GM18909 (cell line): ENCODE data around the gene METRN.

Experiments
- ATAC-seq: cut with Tn5 transposase; IDR thresholded peaks from one replicate; pipeline ENCODE4 v1.9.1; 2021; ENCODE audit warnings: mild to moderate bottlenecking; ENCODE audit not compliant: unreplicated experiment, poor library complexity

METRN gene

DNA sequence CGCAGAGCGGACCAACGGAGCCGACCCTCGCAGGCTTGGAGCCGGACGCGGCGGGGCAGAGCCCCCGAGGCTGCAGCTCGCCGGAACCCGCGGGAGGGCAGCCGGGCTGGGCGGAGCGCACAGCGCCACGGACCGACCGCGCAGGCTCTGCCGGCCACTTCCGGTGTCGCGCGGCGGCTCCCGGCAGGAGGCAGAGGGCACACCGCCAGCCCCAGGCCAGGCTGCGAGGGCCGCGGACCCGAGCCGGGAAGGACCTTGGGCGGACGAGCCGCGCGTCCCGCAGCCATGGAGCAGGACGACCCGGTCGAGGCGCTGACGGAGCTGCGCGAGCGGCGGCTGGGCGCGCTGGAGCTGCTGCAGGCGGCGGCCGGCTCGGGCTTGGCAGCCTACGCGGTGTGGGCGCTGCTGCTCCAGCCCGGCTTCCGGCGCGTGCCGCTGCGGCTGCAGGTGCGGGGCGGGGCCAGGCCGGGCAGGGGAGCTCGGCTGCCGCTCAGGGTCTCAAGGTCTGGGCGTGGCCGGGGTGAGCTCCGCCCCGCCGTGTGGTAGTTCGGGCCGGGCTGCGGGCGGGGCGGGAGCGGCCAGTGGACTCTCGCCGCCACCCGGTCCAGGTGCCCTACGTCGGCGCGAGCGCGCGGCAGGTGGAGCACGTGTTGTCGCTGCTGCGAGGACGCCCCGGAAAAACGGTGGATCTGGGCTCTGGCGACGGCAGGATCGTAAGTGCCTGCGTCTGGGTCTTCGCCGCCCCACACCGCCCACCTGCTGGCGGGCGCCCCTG lies 6.3 kb downstream of the METRN start, which contains the start of gene ANTKMT:
ANTKMT (plus strand) TSS at position 157 of the 775 bp plus-strand sequence; CDS start at position 286, 129 bp downstream.
- ATAC-seq = peak; percentile 70

DNA sequence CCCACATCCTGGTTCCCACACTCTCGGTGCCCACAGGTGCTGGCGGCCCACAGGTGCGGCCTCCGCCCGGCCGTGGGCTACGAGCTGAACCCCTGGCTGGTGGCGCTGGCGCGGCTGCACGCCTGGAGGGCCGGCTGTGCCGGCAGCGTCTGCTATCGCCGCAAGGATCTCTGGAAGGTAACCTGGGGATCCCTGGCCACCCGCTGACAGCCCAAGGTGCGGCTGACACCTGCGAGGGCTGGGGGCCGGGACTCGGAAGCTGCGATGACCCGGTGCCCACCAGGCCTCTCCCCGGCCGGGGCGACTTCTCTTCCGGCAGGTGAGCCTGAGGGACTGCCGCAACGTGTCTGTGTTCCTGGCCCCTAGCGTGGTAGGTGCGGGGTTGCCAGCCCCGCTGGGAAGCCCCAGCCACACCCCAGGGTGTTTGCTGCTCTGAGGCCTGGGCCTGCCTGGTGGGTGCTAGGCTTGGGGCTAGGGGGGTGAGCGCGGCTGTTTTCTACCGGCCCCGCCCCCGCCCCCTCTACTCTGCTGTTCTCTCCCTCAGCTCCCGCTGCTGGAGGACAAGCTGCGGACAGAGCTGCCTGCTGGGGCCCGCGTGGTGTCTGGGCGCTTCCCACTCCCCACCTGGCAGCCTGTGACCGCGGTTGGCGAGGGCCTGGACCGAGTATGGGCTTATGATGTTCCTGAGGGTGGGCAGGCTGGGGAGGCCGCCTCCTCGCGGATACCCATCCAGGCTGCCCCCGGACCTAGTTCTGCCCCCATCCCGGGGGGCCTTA lies 7.0 kb downstream of the METRN start:
- no peak for ATAC-seq

DNA sequence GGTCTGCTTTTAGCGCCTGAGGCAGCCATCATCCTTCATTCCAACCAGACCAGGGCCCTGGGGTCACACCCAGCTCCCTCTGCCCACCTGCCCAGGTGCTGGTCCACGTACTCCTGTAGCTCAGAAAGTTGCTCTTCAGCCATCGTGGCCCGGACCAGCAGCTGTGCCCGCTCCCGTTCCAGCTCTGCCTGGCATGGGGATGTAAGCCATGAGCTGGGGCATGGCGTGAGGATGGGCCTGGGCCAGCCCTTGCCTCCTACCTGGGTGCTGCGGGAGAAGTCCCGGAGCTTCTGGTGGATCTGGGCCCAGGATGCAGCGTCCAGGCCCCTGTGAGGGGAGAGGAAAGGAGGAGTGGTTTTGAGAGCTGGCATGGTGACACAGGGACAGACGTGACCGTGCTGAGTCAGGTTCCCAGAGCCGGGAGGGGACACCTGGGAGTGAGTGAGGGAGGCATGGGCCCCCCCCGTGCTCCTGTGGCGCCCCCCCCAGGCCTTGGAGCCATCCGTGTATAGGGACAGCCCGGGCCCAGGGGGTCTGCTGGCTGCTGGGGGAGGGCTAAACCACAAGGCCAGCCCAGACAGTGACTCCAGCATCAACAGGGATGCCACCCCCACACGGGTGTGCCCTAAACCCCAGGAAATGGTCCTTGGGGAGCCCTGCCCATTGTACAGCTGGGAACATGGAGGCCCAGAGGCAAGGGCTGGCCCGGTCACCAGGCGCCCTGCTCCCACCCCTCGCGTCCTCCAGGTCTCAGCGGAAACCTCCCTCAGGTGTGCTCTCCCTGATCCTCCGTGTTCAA lies 8.1 kb downstream of the METRN start:
- no peak for ATAC-seq

DNA sequence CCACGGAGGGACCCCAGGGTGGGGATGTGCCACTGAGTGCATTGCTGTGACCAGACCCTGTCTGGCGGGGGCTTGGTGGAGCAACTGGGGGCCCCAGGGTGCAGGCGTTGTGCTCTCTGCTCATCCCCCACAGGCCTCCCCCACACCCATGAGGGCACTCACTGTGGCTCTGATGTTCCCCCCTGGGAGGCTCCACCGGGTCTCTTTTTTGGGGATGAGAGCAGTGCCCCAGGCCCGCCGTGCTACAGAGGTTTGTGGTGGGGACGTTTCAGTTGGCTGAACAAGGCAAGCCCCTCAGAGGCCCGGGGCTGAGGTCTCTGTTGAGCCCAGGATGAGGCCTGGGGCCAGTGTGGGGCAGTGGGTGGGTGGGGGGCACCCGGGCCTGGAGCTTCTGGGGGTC lies 8.8 kb downstream of the METRN start:
- no peak for ATAC-seq

DNA sequence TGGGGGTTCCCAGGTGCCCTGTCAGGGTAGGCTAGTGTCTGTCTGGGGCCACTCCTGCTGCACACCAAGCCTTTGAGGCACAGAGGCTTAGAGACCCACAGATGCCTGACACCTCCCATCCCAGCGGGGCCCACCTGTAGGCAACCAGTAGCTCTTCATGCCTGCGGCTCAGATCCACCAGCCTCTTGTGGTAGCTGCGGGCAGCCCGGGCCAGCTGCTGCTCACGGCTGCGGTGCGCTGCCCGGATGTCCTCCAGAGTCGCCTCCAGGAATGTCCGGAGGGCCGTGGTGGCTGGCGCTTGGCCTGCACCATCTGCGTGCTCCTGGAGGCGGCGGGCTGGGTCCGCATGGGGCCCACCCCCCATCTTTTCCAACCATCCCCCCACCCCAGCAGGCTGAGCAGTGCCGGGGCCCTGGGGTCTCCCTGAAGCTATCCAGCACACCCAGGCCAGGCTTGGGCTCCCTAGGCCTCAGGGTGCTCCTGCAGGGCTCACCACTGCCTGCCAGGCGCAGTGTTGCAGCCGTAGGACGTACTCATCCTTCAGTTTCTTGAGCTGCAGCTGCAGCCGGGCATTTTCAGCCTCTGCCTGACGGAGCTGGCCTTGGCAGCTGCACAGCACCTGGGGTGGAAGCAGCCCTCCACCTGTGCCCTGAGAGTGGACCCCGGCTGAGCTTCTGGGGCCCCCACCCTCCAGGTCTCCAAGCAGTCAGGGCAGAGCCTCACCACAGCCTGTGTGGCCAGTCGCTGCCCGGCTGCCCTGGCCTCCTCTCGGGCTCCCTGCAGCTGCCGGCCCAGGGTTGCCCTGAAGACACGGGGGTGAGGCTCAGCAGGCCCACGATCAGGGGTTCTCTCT lies 9.5 kb downstream of the METRN start:
- ATAC-seq = no peak

DNA sequence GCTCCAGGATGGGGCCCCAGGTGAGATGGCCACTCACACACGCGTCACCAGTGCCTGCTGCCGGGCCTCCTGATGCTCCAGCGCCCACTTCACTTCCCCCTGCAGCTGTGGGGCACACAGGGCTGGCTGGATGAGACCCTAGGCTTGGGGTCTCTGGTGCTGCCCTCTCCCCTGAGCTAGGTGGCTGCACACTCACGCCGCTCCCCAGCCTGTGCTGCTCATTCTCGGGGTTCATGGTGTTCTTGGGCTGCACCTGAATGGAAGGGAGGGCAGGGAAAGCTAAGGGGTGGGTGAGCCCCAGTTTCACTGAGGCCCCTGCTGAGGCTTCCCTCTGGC lies 10.1 kb downstream of the METRN start:
- ATAC-seq = no peak

DNA sequence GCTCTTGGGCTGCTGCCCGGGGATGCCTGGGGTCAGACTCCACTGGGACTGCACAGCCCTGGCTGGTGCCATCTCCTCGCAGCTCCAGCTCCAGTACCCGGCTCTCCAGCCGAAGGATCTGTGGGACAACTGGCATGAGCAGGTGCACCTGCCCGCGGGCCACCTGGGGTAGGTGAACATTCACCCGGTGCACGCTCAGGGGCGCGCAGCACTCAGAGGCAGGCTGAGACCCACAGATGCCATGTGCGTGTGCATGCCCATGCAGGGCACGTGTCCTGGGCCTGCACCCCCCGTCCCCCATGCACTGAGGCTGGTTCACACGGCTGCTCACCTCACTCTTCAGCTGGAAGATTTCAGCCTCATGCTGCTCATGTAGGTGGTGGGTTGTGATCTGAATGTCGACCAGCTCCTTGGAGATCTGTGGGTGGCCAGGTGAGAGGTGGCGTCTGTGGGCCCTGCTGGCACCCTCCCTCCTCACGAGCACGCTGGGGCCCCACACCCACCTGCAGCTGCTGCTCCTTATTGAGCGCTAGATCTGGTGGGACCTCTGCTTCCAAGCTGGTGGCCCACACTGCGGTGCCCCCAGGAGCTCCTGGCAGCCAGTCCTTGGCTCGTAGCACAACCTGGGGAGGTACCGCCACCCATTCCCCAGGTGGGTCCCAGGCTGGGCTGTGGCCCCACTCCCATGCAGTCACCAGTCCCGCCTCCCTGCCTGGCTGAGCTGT lies 10.7 kb downstream of the METRN start:
- ATAC-seq = no peak

GRCh38 chr16:726188-726437 lies 11.2 kb downstream of the METRN start:
- ATAC-seq = no peak

DNA sequence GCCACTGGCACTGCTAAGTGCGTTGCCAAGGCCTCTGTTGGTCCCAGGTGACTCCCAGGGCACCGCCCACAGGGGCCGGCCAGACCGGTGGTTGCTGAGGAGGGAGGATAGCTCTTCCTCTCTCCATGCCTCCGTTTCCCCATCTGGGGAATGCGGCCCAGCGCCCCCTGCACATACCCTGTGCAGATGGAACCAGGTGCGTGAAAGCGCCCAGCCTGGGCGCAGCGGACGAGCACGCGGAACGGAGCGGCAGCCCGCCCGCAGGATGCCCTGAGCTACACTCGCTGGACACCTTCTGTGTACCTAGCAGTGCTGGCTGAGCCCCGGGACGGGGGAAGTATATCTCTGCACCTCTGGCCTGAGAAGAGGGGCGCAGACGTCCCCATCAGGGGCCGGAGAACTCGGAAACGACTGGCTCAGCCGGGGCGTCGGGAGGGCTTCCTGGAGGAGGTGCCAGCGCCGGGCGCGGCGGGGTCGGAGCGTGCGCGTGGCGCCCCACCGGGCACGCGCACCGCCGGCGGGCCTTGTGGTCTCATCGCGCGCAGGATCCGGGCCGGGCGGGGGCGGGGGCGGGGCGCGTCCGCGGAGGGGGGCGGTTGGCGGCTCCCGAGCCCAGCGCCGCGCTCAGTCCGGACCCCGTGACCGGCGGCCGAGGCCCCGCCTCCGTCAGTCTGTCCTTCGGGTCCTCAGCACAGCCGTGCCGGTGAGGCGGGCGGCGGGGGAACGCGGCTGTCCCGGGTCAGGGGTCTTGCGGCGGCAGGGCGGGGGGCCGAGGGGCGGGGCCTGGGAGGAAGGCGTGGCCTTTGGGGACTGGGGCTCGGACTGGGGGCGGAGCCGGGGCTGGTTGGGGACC lies 11.7 kb downstream of the METRN start, which contains the start of the genes CCDC78 and HAGHL:
CCDC78 (minus strand) TSS at position 6 of the 853 bp plus-strand sequence. CDS start 76 bp downstream, outside the sequence.
HAGHL (plus strand) TSS at position 669 of the 853 bp plus-strand sequence. CDS start 404 bp downstream, outside the sequence.
- ATAC-seq = no peak

GRCh38 chr16:727291-727977 lies 12.5 kb downstream of the METRN start:
- ATAC-seq = no peak

GRCh38 chr16:728131-728889 lies 13.4 kb downstream of the METRN start:
- ATAC-seq = no peak

DNA sequence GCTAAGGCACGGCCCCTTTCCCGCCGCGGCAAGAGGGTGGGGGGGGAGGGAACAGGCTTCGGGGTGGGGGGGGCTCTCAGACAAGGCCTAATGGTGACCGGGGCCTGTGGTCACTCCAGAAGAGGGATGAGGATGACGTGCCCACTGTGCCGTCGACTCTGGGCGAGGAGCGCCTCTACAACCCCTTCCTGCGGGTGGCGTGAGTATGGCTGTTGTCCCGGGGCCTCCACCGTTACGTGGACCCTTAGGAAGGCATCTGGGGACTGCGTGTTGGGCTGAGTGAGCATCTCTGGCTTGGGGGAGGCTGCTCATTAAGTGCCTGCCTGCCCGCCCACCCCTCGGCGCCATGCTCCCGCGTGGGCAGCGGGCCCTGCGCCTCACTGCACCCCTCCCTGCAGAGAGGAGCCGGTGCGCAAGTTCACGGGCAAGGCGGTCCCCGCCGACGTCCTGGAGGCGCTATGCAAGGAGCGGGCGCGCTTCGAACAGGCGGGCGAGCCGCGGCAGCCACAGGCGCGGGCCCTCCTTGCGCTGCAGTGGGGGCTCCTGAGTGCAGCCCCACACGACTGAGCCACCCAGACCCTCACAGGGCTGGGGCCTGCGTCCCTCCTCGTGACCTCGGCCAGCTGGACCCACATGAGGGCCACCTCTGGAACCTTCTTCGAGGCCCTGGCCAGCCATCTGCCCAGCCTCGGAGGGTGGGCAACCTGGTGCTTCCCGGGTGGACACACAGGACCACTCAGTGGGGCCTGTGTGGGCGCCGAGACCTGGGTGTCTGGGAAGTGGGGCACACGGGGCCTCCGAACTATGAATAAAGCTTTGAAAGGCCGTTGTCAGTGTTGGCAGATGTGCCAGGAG lies 14.2 kb downstream of the METRN start:
- no peak for ATAC-seq

DNA sequence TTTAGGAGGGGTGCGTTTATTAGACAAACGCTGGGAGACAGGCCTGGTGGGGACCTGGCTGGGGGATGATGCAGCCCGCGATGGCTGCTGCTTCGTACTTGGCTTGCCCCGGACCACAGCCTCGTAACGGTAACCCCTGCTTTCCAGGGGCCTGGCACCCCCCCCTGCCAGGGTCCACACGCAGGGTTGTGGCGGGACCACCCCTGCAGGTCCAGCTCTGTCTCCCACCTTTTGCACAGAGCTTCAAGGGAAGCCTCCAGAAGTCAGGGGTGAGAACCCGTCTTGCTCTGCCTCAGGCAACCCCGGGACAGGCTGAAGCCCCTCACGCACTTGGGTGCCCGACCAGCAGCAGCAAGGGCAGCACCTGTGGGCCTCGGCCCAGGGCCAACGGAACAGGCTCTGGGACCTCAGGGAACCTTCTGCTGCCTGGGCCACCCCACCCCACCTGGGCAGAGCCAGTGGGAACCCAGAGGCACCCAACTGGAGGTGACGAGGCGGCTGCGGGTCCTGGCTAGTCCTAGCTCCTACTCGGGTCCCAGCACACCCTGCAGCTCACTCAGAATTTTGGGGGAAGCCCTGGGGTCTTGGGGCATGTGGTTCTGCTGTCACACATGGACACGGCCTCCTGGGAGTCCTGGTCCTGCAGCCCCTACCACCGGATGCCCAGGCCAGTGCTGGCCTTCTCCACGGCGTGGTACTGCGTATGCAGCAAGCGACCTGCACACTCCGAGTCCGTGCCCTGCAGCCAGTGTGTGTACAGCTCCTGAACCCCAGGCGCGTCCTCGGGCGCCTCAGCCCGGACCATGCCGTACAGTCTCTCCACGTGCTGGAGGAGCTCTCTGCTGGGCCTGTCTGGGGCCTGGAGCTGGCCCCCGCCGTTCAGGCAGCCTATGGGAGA lies 15.1 kb downstream of the METRN start:
- ATAC-seq = no peak

DNA sequence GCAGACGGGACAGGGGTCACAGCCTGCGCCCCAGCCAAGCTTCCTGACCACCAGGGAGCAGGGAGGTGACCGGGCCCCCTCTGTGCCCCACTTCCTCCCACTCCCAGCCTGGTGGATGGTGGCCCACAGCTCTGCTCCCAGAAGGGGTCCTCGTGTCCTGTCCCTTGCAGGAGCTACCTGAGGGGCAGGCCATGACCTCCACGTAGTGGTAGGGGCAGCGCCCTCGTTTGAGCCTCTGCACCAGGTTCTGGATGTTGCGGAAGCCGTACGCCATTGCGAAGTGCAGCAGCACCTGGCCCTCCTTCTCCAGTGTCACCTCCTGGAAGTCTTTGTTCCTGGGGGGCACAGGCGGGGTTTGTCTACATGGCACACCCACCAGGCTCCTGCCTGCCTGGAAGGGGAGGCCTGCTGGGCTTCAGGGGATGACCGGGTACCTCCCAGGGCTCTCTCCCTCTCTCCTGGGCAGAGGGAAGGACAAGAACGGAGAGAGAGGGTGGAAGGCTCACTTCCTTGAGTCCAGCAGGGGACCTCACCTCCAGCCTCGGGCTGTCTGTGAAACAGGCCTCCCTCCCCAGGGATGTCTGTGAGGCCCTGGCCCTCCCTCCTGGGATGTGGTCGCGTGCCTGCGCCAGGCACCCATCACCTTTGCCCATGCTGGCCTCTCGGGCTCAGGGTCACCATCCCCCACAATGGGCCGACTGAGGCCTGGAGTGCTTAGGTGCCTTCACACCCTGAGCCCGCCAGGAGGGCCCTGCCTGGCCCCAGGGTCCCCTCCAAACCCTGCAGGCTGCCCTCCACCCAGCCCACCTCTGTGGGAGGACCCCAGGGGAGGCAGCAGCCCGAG lies 16.0 kb downstream of the METRN start:
- no peak for ATAC-seq
